Activated naive CD4-positive, alpha-beta T cell treated with anti-CD3 and anti-CD28 coated beads, Interleukin-2, amount 50 U/mL, for 72 hours (primary cell): ENCODE measurements around the gene ISCA2. TPM values are rescaled to one million over a fixed set of nuclear protein-coding genes. Genes with fewer than 3 reads are reported as not detected.

Experiments
- ATAC-seq, 2 donors: fragments of 150-1000 bp; cut with Tn5 transposase; 2 replicates each; pipeline ENCODE4 v1.10.0; 2021; ENCODE audit warnings: mild to moderate bottlenecking in 2 of 2, moderate library complexity in 2 of 2
- DNase-seq, 2 donors: peaks; one replicate each; pipeline ENCODE4 v3.0.0; 2021 to 2022; ENCODE audit warnings: low spot score in 2 of 2
- H3K27ac Mint-ChIP-seq, 2 donors: one replicate each; pipeline ENCODE4 v1.8.0; 2022; ENCODE audit warnings: mild to moderate bottlenecking in 2 of 2, mixed read lengths in 2 of 2
- H3K36me3 Mint-ChIP-seq, 2 donors: one replicate each; pipeline ENCODE4 v1.8.0; 2022; ENCODE audit warnings: mixed read lengths in 2 of 2
- H3K9me3 Mint-ChIP-seq, 2 donors: one replicate each; pipeline ENCODE4 v1.8.0; 2022; ENCODE audit warnings: mixed read lengths in 2 of 2
- total RNA-seq, 2 donors: library from RNA; stranded (reverse); gene quantifications; one replicate each; pipeline ENCODE4 v1.2.3, GENCODE V29; 2022

The ISCA2 gene
- total RNA-seq, 2 donors from 2014 or later, result 30.7 to 34.5 TPM

GRCh38 chr14:74502236-74503019, 8.9 kb downstream of the ISCA2 start:
- DNase-seq (peak in 1 of 2 donors; percentile 39), ATAC-seq (peak; percentile 34 to 61)
- H3K9me3 Mint-ChIP-seq, result no peaks in the 10 kb centered on the region
- no peak overlapping the region for H3K27ac Mint-ChIP-seq
- H3K36me3 Mint-ChIP-seq, result no peaks in the 10 kb centered on the region

GRCh38 chr14:74503291-74503937, 9.8 kb downstream of the ISCA2 start:
- H3K9me3 Mint-ChIP-seq, result no peaks in the 10 kb centered on the region
- no peak for ATAC-seq
- peak in 1 of 2 donors; percentile 39 for DNase-seq
- no peak overlapping the region for H3K27ac Mint-ChIP-seq
- H3K36me3 Mint-ChIP-seq, result no peaks in the 10 kb centered on the region

- no peaks in the 10 kb centered on the region for H3K9me3 Mint-ChIP-seq
- H3K36me3 Mint-ChIP-seq, result no peaks in the 10 kb centered on the region
- ATAC-seq, result no peak
- DNase-seq, result peak in 1 of 2 donors; percentile 28
- no peak overlapping the region for H3K27ac Mint-ChIP-seq
These were observed 10.4 kb downstream of the ISCA2 start for GRCh38 chr14:74503938-74504335.

GRCh38 chr14:74504412-74504811, 10.8 kb downstream of the ISCA2 start:
- no peak overlapping the region for H3K27ac Mint-ChIP-seq
- no peak for ATAC-seq
- no peaks in the 10 kb centered on the region for H3K9me3 Mint-ChIP-seq
- no peaks in the 10 kb centered on the region for H3K36me3 Mint-ChIP-seq
- peak in 1 of 2 donors; percentile 34 for DNase-seq

- H3K9me3 Mint-ChIP-seq, result no peaks in the 10 kb centered on the region
- H3K36me3 Mint-ChIP-seq, result no peaks in the 10 kb centered on the region
- DNase-seq (peak in 1 of 2 donors; percentile 37), ATAC-seq (no peak)
- H3K27ac Mint-ChIP-seq, result no peak overlapping the region
These were observed 11.5 kb downstream of the ISCA2 start for GRCh38 chr14:74504874-74505720.

- Mint-ChIP-seq H3K27ac (no peak overlapping the region), H3K9me3 (no peaks in the 10 kb centered on the region), H3K36me3 (no peaks in the 10 kb centered on the region)
- DNase-seq, result peak in 1 of 2 donors; percentile 50
- no peak for ATAC-seq
These were observed 12.3 kb downstream of the ISCA2 start for GRCh38 chr14:74505831-74506230.

- Mint-ChIP-seq H3K9me3 (no peaks in the 10 kb centered on the region), H3K36me3 (no peaks in the 10 kb centered on the region), H3K27ac (no peak overlapping the region)
- DNase-seq, result peak in 1 of 2 donors; percentile 51
- no peak for ATAC-seq
These were observed 12.9 kb downstream of the ISCA2 start for GRCh38 chr14:74506411-74506851.

- no peaks in the 10 kb centered on the region for H3K9me3 Mint-ChIP-seq
- ATAC-seq (no peak), DNase-seq (peak in 1 of 2 donors; percentile 25)
- no peaks in the 10 kb centered on the region for H3K36me3 Mint-ChIP-seq
- H3K27ac Mint-ChIP-seq, result no peak overlapping the region
These were observed 13.5 kb downstream of the ISCA2 start for GRCh38 chr14:74507085-74507484.

GRCh38 chr14:74507840-74508239, 14.3 kb downstream of the ISCA2 start:
- Mint-ChIP-seq H3K27ac (no peak overlapping the region), H3K9me3 (no peaks in the 10 kb centered on the region), H3K36me3 (no peaks in the 10 kb centered on the region)
- DNase-seq (no peak), ATAC-seq (no peak)

- no peaks in the 10 kb centered on the region for H3K9me3 Mint-ChIP-seq
- no peaks in the 10 kb centered on the region for H3K36me3 Mint-ChIP-seq
- no peak overlapping the region for H3K27ac Mint-ChIP-seq
- ATAC-seq (no peak), DNase-seq (no peak)
These were observed 14.7 kb downstream of the ISCA2 start for GRCh38 chr14:74508292-74508731.

GRCh38 chr14:74508844-74509428, 15.4 kb downstream of the ISCA2 start:
- DNase-seq (no peak), ATAC-seq (no peak)
- no peaks in the 10 kb centered on the region for H3K36me3 Mint-ChIP-seq
- no peaks in the 10 kb centered on the region for H3K9me3 Mint-ChIP-seq
- H3K27ac Mint-ChIP-seq, result no peak overlapping the region

- H3K27ac Mint-ChIP-seq, result peak overlapping the region in 1 of 2 donors; percentile 22
These were observed 16.1 kb downstream of the ISCA2 start for GRCh38 chr14:74509587-74510222.

GRCh38 chr14:74510223-74510931, 16.8 kb downstream of the ISCA2 start:
- Mint-ChIP-seq H3K9me3 (no peaks in the 10 kb centered on the region), H3K27ac (no peak overlapping the region), H3K36me3 (no peaks in the 10 kb centered on the region)
- ATAC-seq, result no peak
- DNase-seq, result no peak

More at GRCh38 chr14:74509587-74510222, 16.1 kb downstream of the ISCA2 start:
- Mint-ChIP-seq H3K36me3 (no peaks in the 10 kb centered on the region), H3K9me3 (no peaks in the 10 kb centered on the region)
- DNase-seq, result no peak
- no peak for ATAC-seq

- H3K27ac Mint-ChIP-seq, result peak overlapping the region in 1 of 2 donors; percentile 15
- ATAC-seq (no peak), DNase-seq (no peak)
- H3K9me3 Mint-ChIP-seq, result no peaks in the 10 kb centered on the region
- H3K36me3 Mint-ChIP-seq, result no peaks in the 10 kb centered on the region
These were observed 17.4 kb downstream of the ISCA2 start for GRCh38 chr14:74510959-74511409.

- Mint-ChIP-seq H3K9me3 (no peaks in the 10 kb centered on the region), H3K27ac (no peak overlapping the region), H3K36me3 (no peaks in the 10 kb centered on the region)
- ATAC-seq (no peak), DNase-seq (no peak)
These were observed 18.6 kb downstream of the ISCA2 start for GRCh38 chr14:74511966-74512830.
